Measurements from ENCODE around the gene PSMB5. TPM values are rescaled to one million over a fixed set of nuclear protein-coding genes. Genes with fewer than 3 reads are reported as not detected.

The PSMB5 gene
- total and polyA plus RNA-seq, 2 of the 13 experiments (the other 11 are each of a cell fraction or from before 2014, with no cell fraction given): 705 to 871 TPM

GRCh38 chr14:23034498-23035302 is at the start of gene PSMB5 (continued):
- peak; percentile 69; the same call in 1 of the 2 replicates for TF ChIP-seq CHD4 (IDR thresholded peaks at IDR 0.05; ENCODE audit: borderline replicate concordance, low read length)
- peak; percentile 87; the same call in 1 of the 2 replicates for TF ChIP-seq ZNF761 (CRISPR knock-in tag; conservative IDR thresholded peaks at IDR 0.05)
- no peak; the same call in 1 of the 2 replicates for TF ChIP-seq ZNF724P (CRISPR knock-in tag; IDR thresholded peaks at IDR 0.05; ENCODE audit: borderline replicate concordance)
- peak; percentile 100 for TF ChIP-seq HOXA3 (CRISPR knock-in tag; IDR thresholded peaks at IDR 0.05)
- TF ChIP-seq SIN3B (IDR thresholded peaks at IDR 0.05; ENCODE audit: low read length): peak; percentile 82
- TF ChIP-seq FOXJ3 (CRISPR knock-in tag; IDR thresholded peaks at IDR 0.05; ENCODE audit: borderline replicate concordance): peak; percentile 82; the same call in 1 of the 2 replicates
- TF ChIP-seq WIZ (CRISPR knock-in tag; IDR thresholded peaks at IDR 0.05): peak; percentile 96
- TF ChIP-seq ZNF333 (CRISPR knock-in tag; IDR thresholded peaks at IDR 0.05; ENCODE audit: borderline replicate concordance): peak; percentile 99
- no peak; the same call in 1 of the 2 replicates for TF ChIP-seq NFATC3 (CRISPR knock-in tag; IDR thresholded peaks at IDR 0.05)
- no peak for TF ChIP-seq ZNF512 (CRISPR knock-in tag; IDR thresholded peaks at IDR 0.05)
- peak; percentile 66 for TF ChIP-seq HDAC2 (CRISPR knock-in tag; IDR thresholded peaks at IDR 0.05)
- peak; percentile 45; the same call in 1 of the 2 replicates for TF ChIP-seq ZNF446 (CRISPR knock-in tag; IDR thresholded peaks at IDR 0.05)
- TF ChIP-seq BORCS8-MEF2B (CRISPR knock-in tag; IDR thresholded peaks at IDR 0.05): peak; percentile 97
- TF ChIP-seq SNAPC5 (CRISPR knock-in tag; IDR thresholded peaks at IDR 0.05; ENCODE audit: borderline replicate concordance): peak; percentile 94
- TF ChIP-seq HNF1B (CRISPR knock-in tag; IDR thresholded peaks at IDR 0.05): peak; percentile 87; the same call in 1 of the 2 replicates
- TF ChIP-seq ZNF7 (CRISPR knock-in tag; IDR thresholded peaks at IDR 0.05): no peak
- peak; percentile 74; the same call in 1 of the 2 replicates for TF ChIP-seq MEIS1 (CRISPR knock-in tag; IDR thresholded peaks at IDR 0.05; ENCODE audit: borderline replicate concordance)
- TF ChIP-seq, protein P1, sequence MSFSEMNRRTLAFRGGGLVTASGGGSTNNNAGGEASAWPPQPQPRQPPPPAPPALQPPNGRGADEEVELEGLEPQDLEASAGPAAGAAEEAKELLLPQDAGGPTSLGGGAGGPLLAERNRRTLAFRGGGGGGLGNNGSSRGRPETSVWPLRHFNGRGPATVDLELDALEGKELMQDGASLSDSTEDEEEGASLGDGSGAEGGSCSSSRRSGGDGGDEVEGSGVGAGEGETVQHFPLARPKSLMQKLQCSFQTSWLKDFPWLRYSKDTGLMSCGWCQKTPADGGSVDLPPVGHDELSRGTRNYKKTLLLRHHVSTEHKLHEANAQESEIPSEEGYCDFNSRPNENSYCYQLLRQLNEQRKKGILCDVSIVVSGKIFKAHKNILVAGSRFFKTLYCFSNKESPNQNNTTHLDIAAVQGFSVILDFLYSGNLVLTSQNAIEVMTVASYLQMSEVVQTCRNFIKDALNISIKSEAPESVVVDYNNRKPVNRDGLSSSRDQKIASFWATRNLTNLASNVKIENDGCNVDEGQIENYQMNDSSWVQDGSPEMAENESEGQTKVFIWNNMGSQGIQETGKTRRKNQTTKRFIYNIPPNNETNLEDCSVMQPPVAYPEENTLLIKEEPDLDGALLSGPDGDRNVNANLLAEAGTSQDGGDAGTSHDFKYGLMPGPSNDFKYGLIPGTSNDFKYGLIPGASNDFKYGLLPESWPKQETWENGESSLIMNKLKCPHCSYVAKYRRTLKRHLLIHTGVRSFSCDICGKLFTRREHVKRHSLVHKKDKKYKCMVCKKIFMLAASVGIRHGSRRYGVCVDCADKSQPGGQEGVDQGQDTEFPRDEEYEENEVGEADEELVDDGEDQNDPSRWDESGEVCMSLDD (CRISPR knock-in tag; IDR thresholded peaks at IDR 0.05; ENCODE audit: borderline replicate concordance): 0 out of 2 replicates have a peak, but pooled peaks have one; percentile 60
- peak; percentile 86 for TF ChIP-seq CCAR2 (optimal IDR thresholded peaks at IDR 0.05; ENCODE audit: low read depth, low read length)
- TF ChIP-seq ZFP1 (CRISPR knock-in tag; IDR thresholded peaks at IDR 0.05): peak; percentile 74
- TF ChIP-seq KDM5B (CRISPR knock-in tag; IDR thresholded peaks at IDR 0.05; ENCODE audit: borderline replicate concordance): peak; percentile 98
- peak; percentile 81; the same call in 1 of the 2 replicates for TF ChIP-seq NFE2 (CRISPR knock-in tag; IDR thresholded peaks at IDR 0.05)
- peak; percentile 32; the same call in 1 of the 2 replicates for TF ChIP-seq BCL6 (CRISPR knock-in tag; IDR thresholded peaks at IDR 0.05)
